WERI-Rb-1 (cell line): ENCODE data around the gene ARHGAP10.

Experiments
- DNase-seq: peaks from one replicate; pipeline ENCODE4 v3.0.0-alpha.2; 2020
- H3K27ac ChIP-seq: fragments of 250-450 bp; sonication (Bioruptor Pico); 2 replicates; pipeline ENCODE4 v1.5.1; 2020; ENCODE audit warnings: mild to moderate bottlenecking, moderate library complexity
- H3K27me3 ChIP-seq: fragments of 250-450 bp; sonication (Bioruptor Pico); 2 replicates; pipeline ENCODE4 v1.5.1; 2021; ENCODE audit warnings: mild to moderate bottlenecking, low read depth, moderate library complexity; ENCODE audit not compliant: insufficient read depth, severe bottlenecking
- H3K36me3 ChIP-seq: fragments of 250-450 bp; sonication (Bioruptor Pico); 2 replicates; pipeline ENCODE4 v1.5.1; 2020; ENCODE audit warnings: mild to moderate bottlenecking, moderate library complexity
- H3K4me3 ChIP-seq: 2 replicates; pipeline ENCODE4 v1.5.1; 2011; ENCODE audit warnings: low read depth, mild to moderate bottlenecking, control low read depth, low read length
- H3K9me3 ChIP-seq: fragments of 250-450 bp; sonication (Bioruptor Pico); 2 replicates; pipeline ENCODE4 v1.5.1; 2021; ENCODE audit warnings: mild to moderate bottlenecking, moderate library complexity; ENCODE audit not compliant: severe bottlenecking
- TF ChIP-seq, protein P1 (sequence below): IDR thresholded peaks from 2 replicates; pipeline ENCODE4 v1.5.1; 2011; ENCODE audit warnings: low read depth, mild to moderate bottlenecking, control low read depth, inconsistent platforms, low read length

ARHGAP10 gene

GRCh38 chr4:148060264-148061140, 328.6 kb downstream of the ARHGAP10 start:
- Histone ChIP-seq H3K27ac (no peak overlapping the region), H3K9me3 (no peaks in the 10 kb centered on the region), H3K36me3 (peaks cover 2% of the 10 kb centered on the region; the same call in 1 of the 2 replicates), H3K27me3 (no peaks in the 10 kb centered on the region), H3K4me3 (no peak overlapping the region)
- TF ChIP-seq, protein P1, sequence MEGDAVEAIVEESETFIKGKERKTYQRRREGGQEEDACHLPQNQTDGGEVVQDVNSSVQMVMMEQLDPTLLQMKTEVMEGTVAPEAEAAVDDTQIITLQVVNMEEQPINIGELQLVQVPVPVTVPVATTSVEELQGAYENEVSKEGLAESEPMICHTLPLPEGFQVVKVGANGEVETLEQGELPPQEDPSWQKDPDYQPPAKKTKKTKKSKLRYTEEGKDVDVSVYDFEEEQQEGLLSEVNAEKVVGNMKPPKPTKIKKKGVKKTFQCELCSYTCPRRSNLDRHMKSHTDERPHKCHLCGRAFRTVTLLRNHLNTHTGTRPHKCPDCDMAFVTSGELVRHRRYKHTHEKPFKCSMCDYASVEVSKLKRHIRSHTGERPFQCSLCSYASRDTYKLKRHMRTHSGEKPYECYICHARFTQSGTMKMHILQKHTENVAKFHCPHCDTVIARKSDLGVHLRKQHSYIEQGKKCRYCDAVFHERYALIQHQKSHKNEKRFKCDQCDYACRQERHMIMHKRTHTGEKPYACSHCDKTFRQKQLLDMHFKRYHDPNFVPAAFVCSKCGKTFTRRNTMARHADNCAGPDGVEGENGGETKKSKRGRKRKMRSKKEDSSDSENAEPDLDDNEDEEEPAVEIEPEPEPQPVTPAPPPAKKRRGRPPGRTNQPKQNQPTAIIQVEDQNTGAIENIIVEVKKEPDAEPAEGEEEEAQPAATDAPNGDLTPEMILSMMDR, result no peak
- DNase-seq, result no peak

DNA sequence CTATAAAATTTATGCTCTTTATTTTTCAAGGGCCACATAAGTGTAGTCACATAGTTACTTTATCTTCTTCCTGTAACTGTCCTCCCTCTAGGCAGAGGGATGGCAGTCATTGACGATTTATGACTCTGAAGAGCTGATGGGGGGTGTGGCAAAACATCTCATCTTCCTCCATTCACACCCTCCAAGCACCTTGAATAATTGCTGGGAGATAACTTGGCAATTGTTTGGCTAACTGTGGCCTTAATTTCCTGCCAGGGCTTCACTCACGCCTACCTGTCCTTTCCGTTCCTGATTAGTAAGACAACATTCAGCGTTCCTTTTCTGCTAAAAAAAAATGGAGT, 329.2 kb downstream of the ARHGAP10 start:
- TF ChIP-seq, protein P1, result no peak
- H3K4me3 ChIP-seq, result no peak overlapping the region

GRCh38 chr4:148061795-148062194, 329.9 kb downstream of the ARHGAP10 start:
- peaks cover 5% of the 10 kb centered on the region; the same call in 1 of the 2 replicates for H3K36me3 ChIP-seq
- H3K27me3 ChIP-seq, result no peaks in the 10 kb centered on the region
- H3K4me3 ChIP-seq, result no peak overlapping the region
- DNase-seq, result peak; percentile 48
- TF ChIP-seq, protein P1, result no peak
- no peaks in the 10 kb centered on the region for H3K9me3 ChIP-seq
- H3K27ac ChIP-seq, result no peak overlapping the region

More for the DNA sequence above, 329.2 kb downstream of the ARHGAP10 start:
- no peaks in the 10 kb centered on the region for H3K9me3 ChIP-seq
- H3K27me3 ChIP-seq, result no peaks in the 10 kb centered on the region
- no peak overlapping the region for H3K27ac ChIP-seq
- 0 out of 2 replicates have a peak, but pooled peaks cover 3% of the 10 kb centered on the region for H3K36me3 ChIP-seq
- no peak for DNase-seq

DNA sequence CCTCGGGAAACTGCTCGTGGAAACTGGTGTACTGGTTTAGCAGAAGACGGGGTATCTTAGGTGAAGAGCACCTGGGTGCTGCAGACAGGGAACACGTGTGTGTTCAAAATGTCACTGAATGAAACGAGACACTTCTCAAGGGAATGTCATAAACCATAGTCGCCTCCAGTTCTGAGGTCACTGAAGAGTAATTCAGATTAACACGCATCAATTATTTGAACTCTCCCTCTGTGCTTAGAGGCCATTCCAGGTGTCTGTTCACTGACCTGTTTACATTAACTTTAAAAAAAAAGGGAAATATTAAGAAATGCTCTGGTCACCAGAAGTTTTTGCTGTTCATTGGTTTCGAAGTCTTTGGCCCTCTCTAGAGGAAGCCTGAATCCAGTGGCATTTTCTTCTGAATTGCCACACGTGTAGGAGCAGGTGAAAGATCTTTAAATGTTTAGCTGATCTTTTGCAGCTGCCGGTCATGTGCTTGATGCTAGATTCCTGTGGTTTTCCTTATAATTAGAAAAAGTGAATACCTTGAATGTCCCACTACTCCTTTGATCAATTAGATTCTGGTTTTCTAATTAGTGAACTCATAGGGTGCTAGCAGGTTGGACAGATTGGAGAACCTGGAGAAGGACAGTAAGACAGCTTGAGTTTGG, 330.5 kb downstream of the ARHGAP10 start:
- H3K9me3 ChIP-seq, result no peaks in the 10 kb centered on the region
- no peak overlapping the region for H3K4me3 ChIP-seq
- no peak for DNase-seq
- peaks cover 5% of the 10 kb centered on the region; the same call in 1 of the 2 replicates for H3K36me3 ChIP-seq
- H3K27me3 ChIP-seq, result no peaks in the 10 kb centered on the region
- H3K27ac ChIP-seq, result no peak overlapping the region
- TF ChIP-seq, protein P1, result no peak

- Histone ChIP-seq H3K9me3 (no peaks in the 10 kb centered on the region), H3K27me3 (no peaks in the 10 kb centered on the region), H3K27ac (no peak overlapping the region), H3K36me3 (peaks cover 5% of the 10 kb centered on the region; the same call in 1 of the 2 replicates), H3K4me3 (no peak overlapping the region)
- TF ChIP-seq, protein P1, result no peak
- peak; percentile 68 for DNase-seq
Observed at GRCh38 chr4:148064451-148064850, 332.6 kb downstream of the ARHGAP10 start.
